ENCODE results near the gene AIF1L.

- no peak for TF ChIP-seq POLR2A (IDR thresholded peaks at IDR 0.05)
- TF ChIP-seq, protein P1, sequence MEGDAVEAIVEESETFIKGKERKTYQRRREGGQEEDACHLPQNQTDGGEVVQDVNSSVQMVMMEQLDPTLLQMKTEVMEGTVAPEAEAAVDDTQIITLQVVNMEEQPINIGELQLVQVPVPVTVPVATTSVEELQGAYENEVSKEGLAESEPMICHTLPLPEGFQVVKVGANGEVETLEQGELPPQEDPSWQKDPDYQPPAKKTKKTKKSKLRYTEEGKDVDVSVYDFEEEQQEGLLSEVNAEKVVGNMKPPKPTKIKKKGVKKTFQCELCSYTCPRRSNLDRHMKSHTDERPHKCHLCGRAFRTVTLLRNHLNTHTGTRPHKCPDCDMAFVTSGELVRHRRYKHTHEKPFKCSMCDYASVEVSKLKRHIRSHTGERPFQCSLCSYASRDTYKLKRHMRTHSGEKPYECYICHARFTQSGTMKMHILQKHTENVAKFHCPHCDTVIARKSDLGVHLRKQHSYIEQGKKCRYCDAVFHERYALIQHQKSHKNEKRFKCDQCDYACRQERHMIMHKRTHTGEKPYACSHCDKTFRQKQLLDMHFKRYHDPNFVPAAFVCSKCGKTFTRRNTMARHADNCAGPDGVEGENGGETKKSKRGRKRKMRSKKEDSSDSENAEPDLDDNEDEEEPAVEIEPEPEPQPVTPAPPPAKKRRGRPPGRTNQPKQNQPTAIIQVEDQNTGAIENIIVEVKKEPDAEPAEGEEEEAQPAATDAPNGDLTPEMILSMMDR (IDR thresholded peaks at IDR 0.05): no peak
These were observed 25.8 kb downstream of the AIF1L start for GRCh38 chr9:131122158-131122557.
